H9 (cell line): Measurements from ENCODE around the gene ZNF396. TPM values are rescaled to one million over a fixed set of nuclear protein-coding genes. Genes with fewer than 3 reads are reported as not detected.

ENCODE experiments used
- DNase-seq: peaks from one replicate; pipeline ENCODE4 v3.0.0-alpha.2; 2017
- H2AFZ ChIP-seq: one replicate; pipeline ENCODE4 v1.6.1; 2013; ENCODE audit warnings: mild to moderate bottlenecking, low read length, control low read depth, moderate library complexity
- H2AK5ac ChIP-seq: 2 replicates; pipeline ENCODE4 v1.6.1; 2013; ENCODE audit warnings: low read length, control low read depth, mixed read lengths; ENCODE audit not compliant: insufficient read length
- H2BK120ac ChIP-seq: one replicate; pipeline ENCODE4 v1.6.1; 2013; ENCODE audit warnings: low read depth, mild to moderate bottlenecking, low read length, control low read depth, inconsistent platforms; ENCODE audit not compliant: poor library complexity, severe bottlenecking
- H2BK12ac ChIP-seq: 2 replicates; pipeline ENCODE4 v1.6.1; 2013; ENCODE audit warnings: low read length, control low read depth, mixed read lengths, low read depth; ENCODE audit not compliant: insufficient read length
- H2BK15ac ChIP-seq: 2 replicates; pipeline ENCODE4 v1.6.1; 2013; ENCODE audit warnings: low read depth, low read length, control low read depth
- H2BK20ac ChIP-seq: one replicate; pipeline ENCODE4 v1.6.1; 2013; ENCODE audit warnings: low read depth, mild to moderate bottlenecking, low read length, control low read depth, inconsistent platforms; ENCODE audit not compliant: poor library complexity, severe bottlenecking
- H2BK5ac ChIP-seq: 2 replicates; pipeline ENCODE4 v1.6.1; 2013; ENCODE audit warnings: low read length, control low read depth, mixed read lengths; ENCODE audit not compliant: insufficient read length
- H3K14ac ChIP-seq: 2 replicates; pipeline ENCODE4 v1.6.1; 2013; ENCODE audit warnings: low read length, control low read depth; ENCODE audit not compliant: insufficient read depth
- H3K18ac ChIP-seq: 2 replicates; pipeline ENCODE4 v1.6.1; 2013; ENCODE audit warnings: low read depth, mild to moderate bottlenecking, mixed read lengths, low read length, control low read depth; ENCODE audit not compliant: insufficient read length
- H3K23ac ChIP-seq: 2 replicates; pipeline ENCODE4 v1.6.1; 2013; ENCODE audit warnings: low read length, control low read depth, mixed read lengths, low read depth; ENCODE audit not compliant: insufficient read length
- H3K23me2 ChIP-seq: 2 replicates; pipeline ENCODE4 v1.6.1; 2013; ENCODE audit warnings: low read depth, mild to moderate bottlenecking, mixed read lengths, low read length, control low read depth; ENCODE audit not compliant: insufficient read length, poor library complexity, severe bottlenecking
- H3K27ac ChIP-seq: 2 replicates; pipeline ENCODE4 v1.5.1; 2013; ENCODE audit warnings: low read length, control low read depth, mixed read lengths, low read depth; ENCODE audit not compliant: insufficient read length
- H3K27me3 ChIP-seq: 2 replicates; pipeline ENCODE4 v1.6.1; 2013; ENCODE audit warnings: low read length, control low read depth, inconsistent platforms; ENCODE audit not compliant: insufficient read depth
- H3K4ac ChIP-seq: 2 replicates; pipeline ENCODE4 v1.6.1; 2013; ENCODE audit warnings: low read depth, mild to moderate bottlenecking, control low read depth, inconsistent platforms, low read length, moderate library complexity
- H3K4me1 ChIP-seq: 2 replicates; pipeline ENCODE4 v1.6.1; 2013; ENCODE audit warnings: low read length, control low read depth, inconsistent platforms; ENCODE audit not compliant: insufficient read depth
- H3K4me2 ChIP-seq: 2 replicates; pipeline ENCODE4 v1.6.1; 2013; ENCODE audit warnings: low read length, control low read depth, mixed read lengths; ENCODE audit not compliant: insufficient read length, insufficient read depth
- H3K56ac ChIP-seq: 2 replicates; pipeline ENCODE4 v1.6.1; 2013; ENCODE audit warnings: low read depth, mild to moderate bottlenecking, mixed read lengths, low read length, control low read depth; ENCODE audit not compliant: insufficient read length
- H3K79me1 ChIP-seq: 2 replicates; pipeline ENCODE4 v1.6.1; 2013; ENCODE audit warnings: low read depth, mild to moderate bottlenecking, moderate library complexity, low read length, control low read depth, inconsistent platforms; ENCODE audit not compliant: insufficient read depth, poor library complexity, severe bottlenecking
- H3K79me2 ChIP-seq: 2 replicates; pipeline ENCODE4 v1.6.1; 2013; ENCODE audit warnings: low read length, control low read depth, inconsistent platforms; ENCODE audit not compliant: insufficient read depth
- H3K9ac ChIP-seq: 2 replicates; pipeline ENCODE4 v1.6.1; 2013; ENCODE audit warnings: low read length, control low read depth, mixed read lengths; ENCODE audit not compliant: insufficient read length; ENCODE audit errors: extremely low read depth
- H3K9me3 ChIP-seq: one replicate; pipeline ENCODE4 v1.6.1; 2013; ENCODE audit warnings: low read depth, low read length, inconsistent platforms; ENCODE audit not compliant: control insufficient read depth
- H3T11ph ChIP-seq: one replicate; pipeline ENCODE4 v1.6.1; 2013; ENCODE audit warnings: mild to moderate bottlenecking, low read length, control low read depth, inconsistent platforms
- H4K20me1 ChIP-seq: one replicate; pipeline ENCODE4 v1.6.1; 2013; ENCODE audit not compliant: control insufficient read depth, insufficient read length, insufficient read depth
- H4K5ac ChIP-seq: 2 replicates; pipeline ENCODE4 v1.6.1; 2013; ENCODE audit warnings: low read depth, mild to moderate bottlenecking, mixed read lengths, low read length, control low read depth; ENCODE audit not compliant: insufficient read length
- H4K8ac ChIP-seq: replicated peaks from 2 replicates; pipeline ENCODE4 v1.6.1; 2013; ENCODE audit warnings: low read length, control low read depth, mixed read lengths, low read depth; ENCODE audit not compliant: insufficient read length
- H4K91ac ChIP-seq: 2 replicates; pipeline ENCODE4 v1.6.1; 2013; ENCODE audit warnings: low read depth, mild to moderate bottlenecking, moderate library complexity, mixed read lengths, low read length, control low read depth; ENCODE audit not compliant: insufficient read length
- H3K27ac Mint-ChIP-seq, 3 experiments: 2 replicates in 2 of 3; 3 replicates in 1 of 3; pipeline ENCODE4 v1.8.0; 2020 to 2021; ENCODE audit warnings: mixed read lengths in 3 of 3, mild to moderate bottlenecking in 1 of 3, moderate library complexity in 1 of 3
- H3K27me3 Mint-ChIP-seq: 2 replicates; pipeline ENCODE4 v1.8.0; 2021; ENCODE audit warnings: low read depth, mild to moderate bottlenecking, moderate library complexity, mixed read lengths
- H3K36me3 Mint-ChIP-seq, 3 experiments: 2 replicates in 2 of 3; 3 replicates in 1 of 3; pipeline ENCODE4 v1.8.0; 2020 to 2021; ENCODE audit warnings: low read depth in 3 of 3, mixed read lengths in 3 of 3; ENCODE audit not compliant: insufficient read depth in 1 of 3
- H3K4me1 Mint-ChIP-seq, 2 experiments: 2 replicates each; pipeline ENCODE4 v1.8.0; 2020; ENCODE audit warnings: mixed read lengths in 2 of 2
- H3K4me3 Mint-ChIP-seq, 2 experiments: 2 replicates in 1 of 2; 3 replicates in 1 of 2; pipeline ENCODE4 v1.8.0; 2020 to 2021; ENCODE audit warnings: mild to moderate bottlenecking in 2 of 2, mixed read lengths in 2 of 2, moderate library complexity in 1 of 2
- H3K9me3 Mint-ChIP-seq, 2 experiments: 2 replicates in 1 of 2; 3 replicates in 1 of 2; pipeline ENCODE4 v1.8.0; 2020; ENCODE audit warnings: mild to moderate bottlenecking in 2 of 2, mixed read lengths in 2 of 2, moderate library complexity in 1 of 2
- WGBS: extraction: QIAGEN DNeasy Blood & Tissue Kit; methylation state at CpG from one replicate; pipeline ENCODE4 v1.1.7; 2013; ENCODE audit warnings: missing lambda C conversion rate, low lambda C conversion rate, mixed read lengths; ENCODE audit not compliant: insufficient read length; ENCODE audit errors: extremely low coverage; 5-methylcytosine and 5-hydroxymethylcytosine counted together
- total RNA-seq: library from RNA; stranded (reverse); gene quantifications from 2 replicates; pipeline ENCODE4 v1.2.1, GENCODE V29; 2021
- TF ChIP-seq, protein P1 (sequence below): fragments of 200-600 bp; sonication (generic); conservative IDR thresholded peaks from 3 replicates; pipeline ENCODE4 v1.8.0; 2021; ENCODE audit warnings: antibody characterized with exemption, mild to moderate bottlenecking

Gene ZNF396
- total RNA-seq, 1 experiment from 2014 or later = 1.2 TPM

DNA sequence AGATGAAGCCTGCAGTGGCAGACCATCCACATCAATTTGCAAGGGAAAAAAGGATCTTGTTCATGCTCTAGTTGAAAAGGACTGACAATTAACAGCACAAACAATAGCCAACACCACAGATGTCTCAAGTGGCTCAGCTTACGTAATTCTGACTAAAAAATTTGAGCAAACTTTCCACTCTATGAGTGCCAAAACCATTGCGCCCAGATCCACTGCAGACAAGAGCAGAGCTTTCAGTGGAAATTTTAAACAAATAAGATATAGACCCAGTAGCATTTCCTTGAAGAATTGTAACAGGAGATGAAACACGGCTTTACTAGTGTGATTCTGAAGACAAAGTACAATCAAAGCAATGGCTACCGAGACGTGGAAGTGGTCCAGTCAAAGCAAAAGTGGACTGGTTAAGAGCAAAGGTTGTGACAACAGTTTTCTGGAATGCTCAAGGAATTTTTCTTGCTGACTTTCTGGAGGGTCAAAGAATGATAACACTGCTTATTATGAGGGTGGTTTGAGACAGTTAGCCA lies 12.0 kb upstream of the ZNF396 start:
- no CpG with 5 or more reads among the region's 5 CpGs for WGBS
- Histone ChIP-seq H2BK15ac (no peak overlapping the region), H3K23ac (no peak overlapping the region), H3K79me2 (no peaks in the 10 kb centered on the region), H4K91ac (no peak overlapping the region), H3K4me1 (no peaks in the 10 kb centered on the region), H3K27ac (no peak overlapping the region), H3K23me2 (no peaks in the 10 kb centered on the region), H2AK5ac (no peak overlapping the region), H2BK20ac (no peak overlapping the region), H3K27me3 (no peaks in the 10 kb centered on the region), H4K8ac (no peak overlapping the region), H2BK120ac (no peak overlapping the region), H3K4ac (no peak overlapping the region), H3T11ph (no peak overlapping the region), H3K4me2 (no peak overlapping the region), H3K18ac (no peak overlapping the region), H3K9me3 (no peaks in the 10 kb centered on the region), H3K79me1 (no peaks in the 10 kb centered on the region), H2AFZ (no peak overlapping the region), H3K14ac (no peak overlapping the region), H2BK5ac (no peak overlapping the region), H3K9ac (no peak overlapping the region), H4K5ac (no peak overlapping the region), H3K56ac (no peak overlapping the region), H2BK12ac (no peak overlapping the region), H4K20me1 (no peaks in the 10 kb centered on the region)
- H3K27me3 Mint-ChIP-seq = peaks cover 2% of the 10 kb centered on the region; the same call in 1 of the 2 replicates
- DNase-seq = no peak
- peaks cover 4% of the 10 kb centered on the region in 2 experiments; a peak in 4 of 5 replicates for H3K9me3 Mint-ChIP-seq
- peaks cover 0 to 4% (median 2%) of the 10 kb centered on the region in 3 experiments; a peak in 3 of 7 replicates for H3K36me3 Mint-ChIP-seq
- H3K4me3 Mint-ChIP-seq = no peak overlapping the region
- TF ChIP-seq, protein P1, sequence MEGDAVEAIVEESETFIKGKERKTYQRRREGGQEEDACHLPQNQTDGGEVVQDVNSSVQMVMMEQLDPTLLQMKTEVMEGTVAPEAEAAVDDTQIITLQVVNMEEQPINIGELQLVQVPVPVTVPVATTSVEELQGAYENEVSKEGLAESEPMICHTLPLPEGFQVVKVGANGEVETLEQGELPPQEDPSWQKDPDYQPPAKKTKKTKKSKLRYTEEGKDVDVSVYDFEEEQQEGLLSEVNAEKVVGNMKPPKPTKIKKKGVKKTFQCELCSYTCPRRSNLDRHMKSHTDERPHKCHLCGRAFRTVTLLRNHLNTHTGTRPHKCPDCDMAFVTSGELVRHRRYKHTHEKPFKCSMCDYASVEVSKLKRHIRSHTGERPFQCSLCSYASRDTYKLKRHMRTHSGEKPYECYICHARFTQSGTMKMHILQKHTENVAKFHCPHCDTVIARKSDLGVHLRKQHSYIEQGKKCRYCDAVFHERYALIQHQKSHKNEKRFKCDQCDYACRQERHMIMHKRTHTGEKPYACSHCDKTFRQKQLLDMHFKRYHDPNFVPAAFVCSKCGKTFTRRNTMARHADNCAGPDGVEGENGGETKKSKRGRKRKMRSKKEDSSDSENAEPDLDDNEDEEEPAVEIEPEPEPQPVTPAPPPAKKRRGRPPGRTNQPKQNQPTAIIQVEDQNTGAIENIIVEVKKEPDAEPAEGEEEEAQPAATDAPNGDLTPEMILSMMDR = no peak
- peaks cover 11 to 13% of the 10 kb centered on the region in 2 experiments for H3K4me1 Mint-ChIP-seq
- H3K27ac Mint-ChIP-seq = no peak overlapping the region
